ENCODE data around the gene LGI4. TPM values are rescaled to one million over a fixed set of nuclear protein-coding genes. Genes with fewer than 3 reads are reported as not detected.

The LGI4 gene
- total RNA-seq (2014; rRNA removed; shearing (Covaris generic)): 2.9 and 10.4 TPM in 2 replicates

DNA sequence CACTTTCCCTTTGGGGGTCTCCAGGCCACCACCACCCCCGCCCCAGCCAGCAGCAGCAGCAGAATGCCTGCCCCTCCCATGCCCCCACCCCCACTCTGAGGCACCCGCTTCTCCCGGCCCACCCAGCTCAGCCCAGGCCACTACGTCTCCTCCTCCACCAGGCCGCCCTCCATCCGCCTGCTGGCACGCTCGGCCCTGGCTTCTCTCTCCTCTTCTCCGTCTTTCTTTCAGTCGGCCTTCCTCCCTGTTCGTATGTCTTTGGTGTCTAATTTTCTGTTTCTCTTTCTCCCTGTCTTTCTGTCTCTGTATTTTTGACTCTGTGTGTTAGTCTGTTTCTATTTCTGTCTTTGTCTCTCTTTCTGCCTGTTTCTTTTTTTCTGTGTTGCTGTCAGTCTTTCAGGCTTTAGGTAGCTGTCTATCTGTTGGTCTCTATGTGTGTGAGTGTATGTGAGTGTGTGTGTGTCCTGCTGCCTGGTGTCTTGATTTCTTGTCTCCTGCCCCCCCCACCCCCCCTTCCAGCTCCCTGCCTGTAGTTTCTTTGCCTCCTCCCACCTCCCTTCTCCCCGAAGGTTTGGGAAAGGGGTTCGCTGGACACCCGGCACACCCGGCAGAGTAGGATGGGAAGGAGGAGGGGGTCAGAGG, at the start of gene LGI4:
Gene LGI4, minus strand, starts transcription at position 459 of the 642 bp plus-strand sequence. Its CDS starts 379 bp downstream, at position 80.
- DNase-seq: peak; percentile 81
- Histone ChIP-seq H3K4me3 (ENCODE audit: insufficient read depth, low read depth, low read length) (peak within 1 kb of the TSS; percentile 16), H3K36me3 (replicated peaks; ENCODE audit: control insufficient read depth, insufficient read depth, low read length) (no peaks in the 10 kb centered on the region), H3K27me3 (ENCODE audit: control insufficient read depth, insufficient read depth, low read length) (no peaks in the 10 kb centered on the region)

DNA sequence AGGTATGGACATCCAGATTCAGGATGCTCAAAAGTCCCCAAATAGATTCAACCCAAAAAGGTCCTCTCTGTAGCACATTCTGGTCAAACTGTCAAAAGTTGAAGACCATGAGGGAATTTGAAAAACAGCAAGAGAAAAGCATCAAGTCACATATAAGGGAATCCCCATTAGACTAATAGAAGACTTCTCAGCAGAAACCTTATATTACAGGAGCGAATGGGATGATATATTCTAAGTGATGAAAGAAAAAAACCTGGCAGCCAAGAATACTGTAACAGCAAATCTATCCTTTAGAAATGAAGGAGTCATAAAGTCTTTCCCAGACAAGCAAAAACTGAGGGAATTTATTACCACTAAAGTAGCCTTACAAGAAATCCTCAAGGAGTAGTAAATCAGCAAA, 49.4 kb upstream of the LGI4 start:
- Histone ChIP-seq H3K36me3 (replicated peaks; ENCODE audit: control insufficient read depth, insufficient read depth, low read length) (no peaks in the 10 kb centered on the region), H3K27me3 (ENCODE audit: control insufficient read depth, insufficient read depth, low read length) (no peaks in the 10 kb centered on the region), H3K4me3 (ENCODE audit: insufficient read depth, low read depth, low read length) (no peak overlapping the region)
- DNase-seq: no peak

DNA sequence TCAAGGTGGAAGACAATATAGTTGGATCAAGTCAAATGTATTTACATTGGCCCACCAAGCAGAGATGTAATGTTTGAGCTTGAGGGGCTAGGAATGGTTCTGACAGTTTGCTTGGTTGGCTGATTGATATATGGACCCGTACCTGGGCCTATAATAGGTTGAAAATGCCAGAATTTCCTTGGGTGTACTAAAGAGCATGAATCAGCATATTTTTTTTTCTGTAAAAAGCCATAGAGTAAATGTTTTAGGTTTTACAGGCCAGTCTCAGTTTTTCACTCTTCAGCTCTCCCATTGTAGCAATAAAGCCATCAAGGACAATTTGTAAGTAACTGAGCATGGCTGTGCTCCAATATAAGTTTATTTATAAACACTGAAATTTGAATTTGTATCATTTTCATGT, 46.5 kb upstream of the LGI4 start:
- Histone ChIP-seq H3K27me3 (ENCODE audit: control insufficient read depth, insufficient read depth, low read length) (no peaks in the 10 kb centered on the region), H3K36me3 (replicated peaks; ENCODE audit: control insufficient read depth, insufficient read depth, low read length) (no peaks in the 10 kb centered on the region), H3K4me3 (ENCODE audit: insufficient read depth, low read depth, low read length) (no peak overlapping the region)
- DNase-seq: no peak

DNA sequence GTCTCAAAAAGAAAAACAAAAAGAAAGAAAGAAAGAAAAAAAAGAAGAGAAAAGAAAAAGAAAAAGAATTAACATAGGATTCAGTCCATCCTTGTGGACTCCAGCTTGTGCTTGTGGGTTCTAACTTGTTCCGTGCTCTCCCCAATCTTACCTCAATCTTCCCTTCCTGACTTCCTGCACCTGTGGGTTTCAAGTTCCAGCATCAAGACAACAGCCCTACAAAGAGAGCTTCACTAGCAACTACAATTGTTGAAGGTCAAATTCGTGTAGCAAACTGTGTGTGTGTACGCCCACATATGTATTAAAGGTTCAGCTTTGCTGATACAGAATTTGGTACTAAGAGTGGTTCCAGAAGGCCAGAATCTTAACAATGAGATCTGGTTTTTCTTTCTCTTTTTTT, 45.0 kb upstream of the LGI4 start:
- no peak for DNase-seq
- no peak overlapping the region for H3K4me3 ChIP-seq (ENCODE audit: insufficient read depth, low read depth, low read length)
- H3K27me3 ChIP-seq (ENCODE audit: control insufficient read depth, insufficient read depth, low read length): no peaks in the 10 kb centered on the region
- H3K36me3 ChIP-seq (replicated peaks; ENCODE audit: control insufficient read depth, insufficient read depth, low read length): no peaks in the 10 kb centered on the region

DNA sequence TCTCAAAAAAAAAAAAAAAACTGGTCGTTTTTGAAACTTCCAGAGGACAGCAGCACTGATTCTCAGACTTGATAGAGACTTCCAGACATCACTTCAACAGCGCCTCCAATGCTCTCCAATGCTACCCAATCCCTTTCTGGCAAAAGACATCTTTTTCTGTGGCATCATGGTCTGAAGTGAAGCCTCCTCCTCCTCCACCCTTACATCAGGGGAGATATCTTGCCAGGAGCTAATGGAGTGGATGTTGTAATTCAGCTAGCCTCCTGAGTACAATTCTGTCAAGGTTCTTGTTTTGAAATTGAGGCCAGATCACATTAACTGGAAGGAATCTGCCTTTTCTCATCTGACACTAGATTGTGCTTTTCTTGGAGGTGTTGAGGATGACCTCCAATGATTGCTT, 43.8 kb upstream of the LGI4 start:
- DNase-seq: no peak
- Histone ChIP-seq H3K4me3 (ENCODE audit: insufficient read depth, low read depth, low read length) (no peak overlapping the region), H3K27me3 (ENCODE audit: control insufficient read depth, insufficient read depth, low read length) (no peaks in the 10 kb centered on the region), H3K36me3 (replicated peaks; ENCODE audit: control insufficient read depth, insufficient read depth, low read length) (no peaks in the 10 kb centered on the region)

DNA sequence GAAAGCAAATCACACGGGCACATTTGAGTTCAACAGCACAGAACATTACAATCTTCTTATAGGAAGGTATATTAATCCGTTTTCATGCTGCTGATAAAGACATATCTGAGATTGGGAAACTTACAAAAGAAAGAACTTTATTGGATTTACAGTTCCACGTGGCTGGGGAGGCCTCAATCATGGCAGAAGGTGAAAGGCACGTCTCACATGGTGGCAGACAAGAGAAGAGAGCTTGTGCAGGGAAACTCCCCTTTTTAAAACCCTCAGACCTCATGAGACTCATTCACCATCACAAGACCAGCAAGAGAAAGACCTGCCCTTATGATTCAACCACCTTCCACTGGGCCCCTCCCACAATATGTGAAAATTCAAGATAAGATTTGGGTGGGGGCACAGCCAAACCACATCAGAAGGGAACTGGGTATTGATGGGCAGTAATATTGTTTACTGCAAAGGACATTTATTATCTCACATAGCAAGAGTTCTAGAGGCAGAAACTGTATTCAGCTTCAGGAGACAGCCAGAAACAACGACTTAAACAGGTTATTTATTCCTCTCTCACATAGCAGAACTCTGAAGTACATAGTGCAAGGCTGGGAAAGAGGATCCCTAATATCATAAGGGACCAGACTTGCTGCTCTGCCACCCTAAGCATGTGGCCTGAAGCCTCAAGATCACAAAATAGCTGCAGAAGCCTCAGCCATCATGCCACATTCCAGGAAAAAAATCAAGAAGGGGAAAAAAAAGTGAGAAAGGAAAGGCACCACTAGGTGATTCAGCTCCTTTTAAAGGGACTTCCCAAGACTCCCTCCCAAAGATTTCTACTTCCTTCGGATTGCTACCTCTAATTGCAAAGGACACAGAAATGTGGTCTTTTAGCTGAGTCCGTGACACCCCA, 42.8 kb upstream of the LGI4 start:
- no peaks in the 10 kb centered on the region for H3K36me3 ChIP-seq (replicated peaks; ENCODE audit: control insufficient read depth, insufficient read depth, low read length)
- DNase-seq: no peak
- H3K4me3 ChIP-seq (ENCODE audit: insufficient read depth, low read depth, low read length): no peak overlapping the region
- no peaks in the 10 kb centered on the region for H3K27me3 ChIP-seq (ENCODE audit: control insufficient read depth, insufficient read depth, low read length)

DNA sequence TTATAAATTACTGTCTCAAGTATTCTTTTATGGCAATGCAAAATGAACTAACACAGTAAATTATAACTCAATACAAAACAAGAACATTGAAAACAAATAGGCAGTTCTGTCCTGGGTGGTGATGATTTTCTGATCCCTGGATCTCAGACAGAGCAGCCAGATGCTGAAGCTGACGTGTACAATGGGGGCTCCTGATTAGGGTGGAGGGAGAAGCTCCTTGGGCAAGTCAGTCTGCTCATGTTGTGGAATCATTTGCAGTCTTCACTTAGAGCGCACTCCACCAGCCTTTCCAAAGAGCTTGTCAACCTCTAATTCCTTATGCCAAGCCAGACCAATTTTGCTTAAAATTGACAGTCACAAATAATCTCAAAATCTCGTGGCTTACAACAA, 41.3 kb upstream of the LGI4 start:
- no peaks in the 10 kb centered on the region for H3K36me3 ChIP-seq (replicated peaks; ENCODE audit: control insufficient read depth, insufficient read depth, low read length)
- DNase-seq: no peak
- H3K27me3 ChIP-seq (ENCODE audit: control insufficient read depth, insufficient read depth, low read length): no peaks in the 10 kb centered on the region
- H3K4me3 ChIP-seq (ENCODE audit: insufficient read depth, low read depth, low read length): no peak overlapping the region

DNA sequence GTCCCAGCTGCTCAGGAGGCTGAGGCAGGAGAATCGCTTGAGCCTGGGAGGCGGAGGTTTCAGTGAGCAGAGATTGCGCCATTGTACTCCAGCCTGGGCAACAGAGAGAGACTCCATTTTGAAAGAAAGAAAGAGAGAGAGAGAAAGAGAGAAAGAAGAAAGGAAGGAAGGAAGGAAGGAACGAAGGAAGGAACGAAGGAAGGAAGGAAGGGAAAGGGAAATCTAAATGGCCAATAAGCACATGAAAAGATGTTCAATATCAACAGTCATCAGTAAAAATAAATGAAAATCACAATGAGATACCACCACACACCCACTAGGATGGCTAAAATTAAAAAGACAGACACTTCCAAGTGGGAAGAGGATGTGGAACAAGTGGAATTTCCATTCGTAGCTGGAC, 39.4 kb upstream of the LGI4 start:
- Histone ChIP-seq H3K4me3 (ENCODE audit: insufficient read depth, low read depth, low read length) (no peak overlapping the region), H3K27me3 (ENCODE audit: control insufficient read depth, insufficient read depth, low read length) (no peaks in the 10 kb centered on the region), H3K36me3 (replicated peaks; ENCODE audit: control insufficient read depth, insufficient read depth, low read length) (no peaks in the 10 kb centered on the region; the same call in 1 of the 2 replicates)
- DNase-seq: no peak

DNA sequence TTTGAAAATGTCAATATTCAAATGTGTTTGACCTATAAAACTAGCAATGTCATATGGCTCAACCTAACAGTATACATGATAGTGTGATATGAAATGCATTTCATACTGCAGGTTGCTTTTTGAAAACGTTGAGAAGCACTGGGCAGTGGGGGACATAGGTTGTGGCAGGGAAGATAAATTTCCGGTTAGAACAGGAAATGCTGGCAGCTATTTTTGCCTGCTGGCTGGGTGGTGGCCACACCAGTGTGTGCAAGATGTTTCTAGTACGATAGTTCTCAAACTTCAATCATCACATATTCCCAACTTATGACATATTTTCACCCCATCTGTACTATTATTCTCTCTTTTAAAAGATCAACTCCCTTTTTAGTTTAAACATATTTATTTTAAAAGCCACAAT, 36.9 kb upstream of the LGI4 start:
- no peak overlapping the region for H3K4me3 ChIP-seq (ENCODE audit: insufficient read depth, low read depth, low read length)
- H3K27me3 ChIP-seq (ENCODE audit: control insufficient read depth, insufficient read depth, low read length): no peaks in the 10 kb centered on the region
- peaks cover 5% of the 10 kb centered on the region for H3K36me3 ChIP-seq (replicated peaks; ENCODE audit: control insufficient read depth, insufficient read depth, low read length)
- DNase-seq: no peak

DNA sequence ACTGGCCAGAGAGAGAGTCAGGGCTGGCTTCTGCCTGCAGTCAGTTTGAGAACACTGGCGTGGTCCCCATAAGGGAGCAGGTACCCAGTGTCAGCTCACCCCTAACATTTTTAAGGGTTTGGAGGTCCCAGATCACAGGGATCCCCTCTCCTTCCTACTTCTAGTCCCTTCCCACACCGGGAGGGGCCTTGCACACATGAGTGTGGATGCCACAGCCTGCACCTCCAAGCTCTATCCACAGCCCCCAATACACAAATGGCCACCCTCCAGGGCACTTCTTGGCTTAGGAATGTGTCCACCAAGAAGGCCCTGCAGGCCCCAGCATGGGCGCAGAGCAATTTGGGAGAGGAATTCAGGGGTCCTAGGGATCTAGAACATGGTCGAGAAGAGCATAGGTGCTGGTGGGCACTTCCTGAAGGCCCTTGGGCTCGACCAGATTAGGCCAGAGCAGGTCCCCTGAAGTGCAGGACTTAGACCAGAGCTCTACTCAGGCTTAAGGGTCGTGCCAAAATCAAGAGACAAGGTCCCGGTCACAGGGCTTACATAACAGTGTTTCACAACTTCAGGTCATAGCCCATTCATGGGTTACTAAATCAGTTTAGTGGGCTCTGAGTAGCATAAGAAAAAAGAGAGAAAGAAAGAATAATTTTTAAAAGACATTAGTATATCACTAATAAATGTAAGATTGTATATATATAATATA, 35.7 kb upstream of the LGI4 start:
- Histone ChIP-seq H3K4me3 (ENCODE audit: insufficient read depth, low read depth, low read length) (no peak overlapping the region), H3K27me3 (ENCODE audit: control insufficient read depth, insufficient read depth, low read length) (no peaks in the 10 kb centered on the region), H3K36me3 (replicated peaks; ENCODE audit: control insufficient read depth, insufficient read depth, low read length) (peaks cover 13% of the 10 kb centered on the region)
- DNase-seq: no peak

DNA sequence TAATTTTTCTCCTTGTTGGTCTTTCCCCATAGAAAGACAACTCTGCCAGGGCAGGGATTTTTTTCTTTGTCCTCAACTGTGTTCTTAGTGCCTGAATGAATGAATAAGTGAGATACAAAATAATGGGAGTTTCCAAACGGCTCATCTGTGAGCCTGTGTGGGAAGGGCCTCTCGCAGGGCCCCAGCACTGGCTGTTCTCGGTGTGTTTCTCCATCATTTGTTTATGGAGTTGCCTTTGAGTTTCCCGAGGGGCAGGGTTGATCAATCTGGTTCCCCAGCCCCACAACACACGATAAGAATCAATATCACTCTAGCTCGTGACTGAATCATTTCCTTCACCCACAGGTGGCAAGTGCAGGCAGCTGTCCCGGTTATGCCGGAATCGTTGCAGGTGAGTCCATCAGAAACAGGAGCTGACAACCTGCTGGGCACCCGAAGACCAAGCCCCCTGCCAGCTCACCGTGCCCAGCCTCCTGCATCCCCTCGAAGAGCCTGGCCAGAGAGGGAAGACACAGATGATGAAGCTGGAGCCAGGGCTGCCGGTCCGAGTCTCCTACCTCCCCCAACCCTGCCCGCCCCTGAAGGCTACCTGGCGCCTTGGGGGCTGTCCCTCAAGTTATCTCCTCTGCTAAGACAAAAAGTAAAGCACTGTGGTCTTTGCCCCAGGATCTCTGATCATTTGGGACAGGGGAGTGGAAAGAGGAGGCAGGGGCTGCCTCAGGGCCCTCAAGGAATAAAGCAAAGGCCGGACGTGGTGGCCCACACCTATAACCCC, 34.5 kb upstream of the LGI4 start:
- DNase-seq: no peak
- H3K36me3 ChIP-seq (replicated peaks; ENCODE audit: control insufficient read depth, insufficient read depth, low read length): peaks cover 18% of the 10 kb centered on the region
- H3K4me3 ChIP-seq (ENCODE audit: insufficient read depth, low read depth, low read length): no peak overlapping the region
- no peaks in the 10 kb centered on the region for H3K27me3 ChIP-seq (ENCODE audit: control insufficient read depth, insufficient read depth, low read length)

DNA sequence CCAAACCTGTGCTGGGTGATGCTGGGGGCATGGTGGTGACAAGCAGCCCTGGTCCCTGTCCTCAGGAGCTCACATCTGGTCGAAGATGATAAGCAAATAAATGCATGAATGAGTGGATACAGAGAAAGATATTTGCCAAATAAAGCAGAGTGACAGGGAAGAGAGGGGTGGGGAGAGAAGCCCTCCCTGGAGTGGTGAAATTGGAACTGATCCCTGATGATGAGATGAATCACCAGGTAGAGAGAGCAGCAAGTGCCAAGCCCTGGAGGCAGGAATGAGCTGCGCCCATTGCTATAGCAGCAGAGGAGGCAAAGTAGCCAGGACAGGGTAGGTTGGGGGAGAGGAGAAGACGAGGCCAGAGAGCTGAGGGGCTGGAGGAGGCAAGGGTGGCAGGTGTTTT, 33.3 kb upstream of the LGI4 start:
- H3K4me3 ChIP-seq (ENCODE audit: insufficient read depth, low read depth, low read length): no peak overlapping the region
- no peak for DNase-seq
- H3K36me3 ChIP-seq (replicated peaks; ENCODE audit: control insufficient read depth, insufficient read depth, low read length): peaks cover 24% of the 10 kb centered on the region
- H3K27me3 ChIP-seq (ENCODE audit: control insufficient read depth, insufficient read depth, low read length): no peaks in the 10 kb centered on the region

DNA sequence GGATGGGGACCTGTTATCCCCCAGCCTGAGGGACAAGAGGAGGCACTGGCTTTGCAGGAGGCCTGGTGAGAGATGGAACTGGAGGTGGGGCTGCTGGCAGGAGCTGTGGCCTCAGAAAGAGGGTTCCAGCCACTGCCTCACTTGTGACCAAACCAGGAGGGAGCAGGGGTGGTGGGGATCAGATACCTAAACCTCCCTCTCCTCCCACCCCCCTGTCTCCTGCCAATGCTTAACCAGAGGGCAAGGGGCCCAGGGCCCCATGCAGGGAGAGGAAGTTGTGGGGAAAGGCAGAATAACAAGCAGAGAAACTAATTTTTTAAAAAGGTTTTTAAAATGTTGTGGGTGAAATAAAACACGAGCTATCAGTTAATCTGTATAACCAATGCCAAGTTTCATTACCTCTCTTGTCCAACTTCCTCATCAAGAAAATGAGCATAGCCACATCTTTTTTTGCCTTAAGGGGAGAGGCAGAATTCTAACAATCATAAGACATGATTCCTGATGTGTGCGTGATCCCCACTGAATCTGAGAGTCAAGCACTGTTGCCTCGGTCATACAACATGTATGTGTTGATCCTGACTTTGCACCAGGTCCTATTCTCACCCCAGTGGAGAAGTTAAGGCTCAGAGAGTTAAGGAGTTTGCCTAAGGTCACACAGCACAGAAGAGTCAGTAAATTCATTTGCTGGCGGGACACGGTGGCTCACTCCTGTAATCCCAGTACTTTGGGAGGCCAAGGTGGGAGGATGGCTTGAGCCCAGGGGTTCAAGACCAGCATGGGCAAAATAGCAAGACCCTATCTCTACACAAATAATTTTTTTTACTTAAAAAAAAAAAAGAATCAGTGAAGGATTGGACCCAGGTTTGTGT, 32.6 kb upstream of the LGI4 start:
- Histone ChIP-seq H3K36me3 (replicated peaks; ENCODE audit: control insufficient read depth, insufficient read depth, low read length) (peaks cover 27% of the 10 kb centered on the region), H3K27me3 (ENCODE audit: control insufficient read depth, insufficient read depth, low read length) (no peaks in the 10 kb centered on the region), H3K4me3 (ENCODE audit: insufficient read depth, low read depth, low read length) (no peak overlapping the region)
- DNase-seq: no peak
